GM12875 (cell line): Measurements from ENCODE around the gene DGAT2.

Source experiments
- H3K4me3 ChIP-seq: one replicate; pipeline ENCODE4 v1.5.1; 2011; ENCODE audit warnings: low read depth, low read length, control low read depth
- TF ChIP-seq, protein P1 (sequence below): IDR thresholded peaks from 2 replicates; pipeline ENCODE4 v1.5.1; 2011; ENCODE audit warnings: low read depth, mild to moderate bottlenecking, control low read depth, inconsistent platforms, low read length, moderate library complexity, borderline replicate concordance; ENCODE audit not compliant: insufficient read depth

The DGAT2 gene

DNA sequence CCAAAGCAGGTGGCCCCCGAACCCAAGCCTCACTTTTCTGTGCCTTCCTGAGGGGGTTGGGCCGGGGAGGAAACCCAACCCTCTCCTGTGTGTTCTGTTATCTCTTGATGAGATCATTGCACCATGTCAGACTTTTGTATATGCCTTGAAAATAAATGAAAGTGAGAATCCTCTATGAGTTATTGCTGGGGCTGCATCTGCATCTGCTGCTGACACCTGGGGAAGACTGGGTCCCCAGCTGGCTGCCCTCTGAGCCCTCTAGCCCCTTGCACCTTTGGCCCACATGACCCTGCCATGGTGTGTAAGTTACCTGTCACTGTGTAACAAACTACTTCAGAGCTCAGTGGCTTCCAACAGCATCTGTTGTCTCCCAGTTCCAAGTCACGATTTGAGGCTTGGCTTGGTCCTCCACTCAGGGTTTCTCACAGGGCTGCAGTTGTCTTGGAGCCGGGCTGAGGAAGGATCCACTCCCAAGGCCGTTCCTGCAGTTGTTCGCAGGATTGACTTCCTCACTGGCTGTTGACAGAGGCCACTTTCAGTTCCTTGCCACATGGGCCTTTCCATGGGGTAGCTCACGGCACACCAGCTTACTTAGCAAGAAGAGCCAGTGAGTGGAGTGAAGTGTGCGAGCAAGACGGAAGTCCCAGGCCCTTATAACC lies 32.9 kb downstream of the DGAT2 start:
- TF ChIP-seq, protein P1, sequence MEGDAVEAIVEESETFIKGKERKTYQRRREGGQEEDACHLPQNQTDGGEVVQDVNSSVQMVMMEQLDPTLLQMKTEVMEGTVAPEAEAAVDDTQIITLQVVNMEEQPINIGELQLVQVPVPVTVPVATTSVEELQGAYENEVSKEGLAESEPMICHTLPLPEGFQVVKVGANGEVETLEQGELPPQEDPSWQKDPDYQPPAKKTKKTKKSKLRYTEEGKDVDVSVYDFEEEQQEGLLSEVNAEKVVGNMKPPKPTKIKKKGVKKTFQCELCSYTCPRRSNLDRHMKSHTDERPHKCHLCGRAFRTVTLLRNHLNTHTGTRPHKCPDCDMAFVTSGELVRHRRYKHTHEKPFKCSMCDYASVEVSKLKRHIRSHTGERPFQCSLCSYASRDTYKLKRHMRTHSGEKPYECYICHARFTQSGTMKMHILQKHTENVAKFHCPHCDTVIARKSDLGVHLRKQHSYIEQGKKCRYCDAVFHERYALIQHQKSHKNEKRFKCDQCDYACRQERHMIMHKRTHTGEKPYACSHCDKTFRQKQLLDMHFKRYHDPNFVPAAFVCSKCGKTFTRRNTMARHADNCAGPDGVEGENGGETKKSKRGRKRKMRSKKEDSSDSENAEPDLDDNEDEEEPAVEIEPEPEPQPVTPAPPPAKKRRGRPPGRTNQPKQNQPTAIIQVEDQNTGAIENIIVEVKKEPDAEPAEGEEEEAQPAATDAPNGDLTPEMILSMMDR = no peak
- no peak overlapping the region for H3K4me3 ChIP-seq

DNA sequence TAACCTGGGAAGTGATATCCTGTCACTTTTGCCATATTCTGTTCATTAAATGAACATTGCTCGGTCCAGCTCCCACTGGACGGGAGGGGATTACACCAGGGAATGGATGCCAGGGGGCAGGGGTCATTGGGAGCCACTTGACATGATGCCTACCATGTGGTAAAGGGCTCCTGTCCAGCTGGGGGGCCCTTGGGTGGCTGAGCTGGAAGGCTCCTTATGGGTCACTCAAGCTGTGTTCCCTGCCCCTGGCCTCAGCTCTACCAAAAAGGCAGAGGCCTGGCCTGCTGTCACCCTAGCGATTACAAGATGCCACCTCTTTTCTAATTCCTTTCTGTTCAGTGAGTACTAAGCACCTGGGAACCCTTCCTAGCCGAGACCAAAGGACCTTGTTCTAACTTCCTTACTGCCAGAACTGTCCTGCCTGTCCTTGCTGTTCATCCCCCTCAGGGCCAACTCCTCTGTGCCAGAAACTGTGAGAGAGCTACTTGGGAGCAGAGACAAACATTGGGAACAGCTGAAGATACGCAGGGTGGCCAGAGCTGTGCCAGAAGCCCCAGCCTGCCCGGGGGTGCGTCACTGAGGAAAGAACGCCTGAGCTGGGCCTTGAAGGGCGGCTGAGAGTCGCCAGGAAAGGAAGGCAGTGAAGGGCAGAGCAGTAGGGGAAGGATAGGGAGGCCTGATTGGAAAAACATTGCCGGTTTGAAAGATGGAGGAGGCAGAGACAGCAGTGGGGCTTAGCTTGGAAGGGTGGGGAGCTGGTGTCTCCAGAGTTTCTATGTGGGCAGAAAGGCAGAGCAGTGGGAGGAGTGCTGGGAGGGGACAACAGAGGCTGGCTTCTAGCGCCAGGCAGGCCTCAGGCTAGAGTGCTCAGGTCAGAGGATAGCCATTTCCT lies 33.7 kb downstream of the DGAT2 start:
- TF ChIP-seq, protein P1 = no peak
- H3K4me3 ChIP-seq = no peak overlapping the region

DNA sequence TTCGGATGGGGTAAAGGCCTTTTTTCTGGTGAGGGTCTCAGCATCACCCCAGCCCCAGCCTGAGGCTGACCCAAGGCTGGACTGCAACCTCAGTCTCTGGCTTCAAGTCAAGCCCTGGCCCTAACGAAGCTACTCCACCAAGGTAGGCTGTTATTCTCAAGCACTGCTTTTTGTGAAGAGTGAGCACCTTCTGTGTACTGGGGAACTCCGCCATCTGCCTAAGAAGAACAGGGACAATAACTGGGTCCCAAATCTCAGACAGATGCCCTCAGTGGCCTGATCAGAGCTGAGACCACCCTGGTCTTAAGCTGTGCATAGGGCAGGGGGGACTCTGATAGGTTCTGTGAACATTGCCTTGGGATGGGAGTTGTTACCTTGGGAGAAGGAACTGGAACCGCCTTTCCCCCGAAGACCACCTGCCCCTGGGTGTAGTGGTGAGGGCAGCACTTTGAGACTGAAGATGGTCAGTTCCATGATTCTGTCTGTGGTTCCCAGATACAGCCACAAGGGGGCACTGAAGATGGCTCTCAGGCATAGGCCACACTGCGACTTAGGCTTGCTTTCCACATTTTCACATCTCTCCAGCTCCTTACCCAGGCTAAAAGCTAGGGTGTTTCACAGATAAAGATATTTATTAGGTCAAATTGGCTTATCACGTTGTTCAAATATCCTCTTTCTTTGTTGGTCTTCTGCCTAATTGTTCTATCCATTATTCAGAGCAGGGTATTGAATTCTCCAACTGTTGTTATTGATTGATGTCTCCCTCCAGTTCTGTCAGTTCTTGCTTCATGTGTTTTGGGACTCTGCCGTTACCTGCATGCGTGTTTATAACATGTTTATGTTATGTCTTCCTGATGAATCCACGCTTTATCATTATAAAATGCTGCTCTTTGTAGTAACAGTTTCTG lies 34.6 kb downstream of the DGAT2 start:
- TF ChIP-seq, protein P1 = peak; percentile 89
- no peak overlapping the region for H3K4me3 ChIP-seq

DNA sequence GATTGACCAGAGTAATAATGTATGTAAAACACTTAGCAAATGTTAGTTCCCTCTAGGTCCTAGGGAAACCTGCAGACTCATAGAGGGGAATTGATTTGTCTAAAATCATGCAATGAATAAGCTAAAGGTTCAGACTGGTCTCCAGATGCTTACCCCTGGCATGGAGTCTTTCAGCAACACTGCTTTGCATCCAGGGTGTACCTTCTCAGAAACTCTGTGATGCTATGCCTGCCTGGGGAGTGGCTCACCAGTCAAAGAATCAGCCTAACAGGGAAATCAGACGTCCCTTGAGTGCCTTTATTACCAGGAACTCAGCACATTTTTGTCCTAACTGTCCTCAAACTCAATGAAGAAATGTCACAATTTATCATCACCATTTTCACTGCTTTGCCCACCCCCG lies 40.5 kb downstream of the DGAT2 start:
- TF ChIP-seq, protein P1 = no peak
- no peak overlapping the region for H3K4me3 ChIP-seq

DNA sequence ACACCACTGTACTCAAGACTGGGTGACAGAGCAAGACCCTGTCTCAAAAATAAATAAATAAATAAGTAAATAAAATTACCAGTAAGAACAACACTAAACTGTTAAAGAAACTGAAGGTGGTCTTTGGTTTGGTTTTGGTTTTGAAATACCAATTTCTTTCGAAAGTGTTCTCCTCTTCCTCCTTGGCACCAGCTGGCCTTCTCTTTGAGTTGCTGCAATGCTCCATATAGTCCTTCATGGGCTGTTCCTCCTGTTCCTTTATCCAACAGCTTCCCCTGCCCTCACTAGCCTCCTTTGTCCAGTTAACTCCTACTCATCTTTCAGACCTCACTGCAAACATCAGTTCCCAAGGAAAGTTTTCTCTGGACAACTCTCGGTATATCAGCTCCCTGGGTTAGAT lies 41.4 kb downstream of the DGAT2 start:
- no peak overlapping the region for H3K4me3 ChIP-seq
- TF ChIP-seq, protein P1 = no peak

DNA sequence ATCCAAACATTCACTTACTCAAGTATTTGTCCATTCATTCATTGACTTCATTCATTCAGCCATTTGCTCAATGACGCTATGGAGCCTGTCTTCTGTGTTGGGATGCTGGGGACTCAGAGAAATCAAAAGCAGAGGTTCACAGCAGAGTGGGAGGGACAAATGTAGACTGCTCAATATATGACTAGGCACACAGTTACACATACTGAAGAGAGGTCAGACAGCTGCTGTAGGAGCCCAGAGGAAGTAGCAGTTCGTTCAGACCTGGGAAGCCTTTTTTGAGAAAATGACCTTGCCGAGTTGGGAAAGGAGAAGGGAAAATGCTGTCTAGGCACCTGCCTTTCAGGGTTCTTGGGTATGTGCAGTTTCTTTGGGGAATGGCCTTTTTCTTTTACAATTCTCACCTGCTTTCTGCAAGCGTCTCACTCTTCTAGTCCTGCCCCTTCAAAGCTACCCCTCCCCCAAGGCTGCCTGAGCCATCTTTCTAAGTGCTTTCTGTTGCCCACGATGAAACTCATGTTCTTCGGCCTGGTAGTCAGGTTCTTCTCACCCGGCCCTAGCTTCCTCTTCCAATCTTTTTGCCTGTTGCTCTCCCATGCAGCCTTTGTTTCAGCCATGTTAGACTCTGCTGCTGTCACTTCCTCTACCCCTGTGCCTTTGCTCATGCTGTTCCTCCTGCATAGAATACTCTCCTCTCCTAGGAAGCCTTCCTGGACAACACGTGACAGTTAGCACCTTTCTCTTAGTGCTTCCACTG lies 42.2 kb downstream of the DGAT2 start:
- TF ChIP-seq, protein P1 = no peak
- peak overlapping the region; percentile 52 for H3K4me3 ChIP-seq
